H9 (cell line): ENCODE measurements around the gene PPTC7. TPM values are rescaled to one million over a fixed set of nuclear protein-coding genes. Genes with fewer than 3 reads are reported as not detected.

ENCODE experiments used
- DNase-seq: peaks from one replicate; pipeline ENCODE4 v3.0.0-alpha.2; 2017
- H2AFZ ChIP-seq: one replicate; pipeline ENCODE4 v1.6.1; 2013; ENCODE audit warnings: mild to moderate bottlenecking, low read length, control low read depth, moderate library complexity
- H2AK5ac ChIP-seq: 2 replicates; pipeline ENCODE4 v1.6.1; 2013; ENCODE audit warnings: low read length, control low read depth, mixed read lengths; ENCODE audit not compliant: insufficient read length
- H2BK120ac ChIP-seq: one replicate; pipeline ENCODE4 v1.6.1; 2013; ENCODE audit warnings: low read depth, mild to moderate bottlenecking, low read length, control low read depth, inconsistent platforms; ENCODE audit not compliant: poor library complexity, severe bottlenecking
- H2BK12ac ChIP-seq: 2 replicates; pipeline ENCODE4 v1.6.1; 2013; ENCODE audit warnings: low read length, control low read depth, mixed read lengths, low read depth; ENCODE audit not compliant: insufficient read length
- H2BK15ac ChIP-seq: 2 replicates; pipeline ENCODE4 v1.6.1; 2013; ENCODE audit warnings: low read depth, low read length, control low read depth
- H2BK20ac ChIP-seq: one replicate; pipeline ENCODE4 v1.6.1; 2013; ENCODE audit warnings: low read depth, mild to moderate bottlenecking, low read length, control low read depth, inconsistent platforms; ENCODE audit not compliant: poor library complexity, severe bottlenecking
- H2BK5ac ChIP-seq: 2 replicates; pipeline ENCODE4 v1.6.1; 2013; ENCODE audit warnings: low read length, control low read depth, mixed read lengths; ENCODE audit not compliant: insufficient read length
- H3K14ac ChIP-seq: 2 replicates; pipeline ENCODE4 v1.6.1; 2013; ENCODE audit warnings: low read length, control low read depth; ENCODE audit not compliant: insufficient read depth
- H3K18ac ChIP-seq: 2 replicates; pipeline ENCODE4 v1.6.1; 2013; ENCODE audit warnings: low read depth, mild to moderate bottlenecking, mixed read lengths, low read length, control low read depth; ENCODE audit not compliant: insufficient read length
- H3K23ac ChIP-seq: 2 replicates; pipeline ENCODE4 v1.6.1; 2013; ENCODE audit warnings: low read length, control low read depth, mixed read lengths, low read depth; ENCODE audit not compliant: insufficient read length
- H3K23me2 ChIP-seq: 2 replicates; pipeline ENCODE4 v1.6.1; 2013; ENCODE audit warnings: low read depth, mild to moderate bottlenecking, mixed read lengths, low read length, control low read depth; ENCODE audit not compliant: insufficient read length, poor library complexity, severe bottlenecking
- H3K27ac ChIP-seq: 2 replicates; pipeline ENCODE4 v1.5.1; 2013; ENCODE audit warnings: low read length, control low read depth, mixed read lengths, low read depth; ENCODE audit not compliant: insufficient read length
- H3K27me3 ChIP-seq: 2 replicates; pipeline ENCODE4 v1.6.1; 2013; ENCODE audit warnings: low read length, control low read depth, inconsistent platforms; ENCODE audit not compliant: insufficient read depth
- H3K4ac ChIP-seq: 2 replicates; pipeline ENCODE4 v1.6.1; 2013; ENCODE audit warnings: low read depth, mild to moderate bottlenecking, control low read depth, inconsistent platforms, low read length, moderate library complexity
- H3K4me1 ChIP-seq: 2 replicates; pipeline ENCODE4 v1.6.1; 2013; ENCODE audit warnings: low read length, control low read depth, inconsistent platforms; ENCODE audit not compliant: insufficient read depth
- H3K4me2 ChIP-seq: 2 replicates; pipeline ENCODE4 v1.6.1; 2013; ENCODE audit warnings: low read length, control low read depth, mixed read lengths; ENCODE audit not compliant: insufficient read length, insufficient read depth
- H3K56ac ChIP-seq: 2 replicates; pipeline ENCODE4 v1.6.1; 2013; ENCODE audit warnings: low read depth, mild to moderate bottlenecking, mixed read lengths, low read length, control low read depth; ENCODE audit not compliant: insufficient read length
- H3K79me1 ChIP-seq: 2 replicates; pipeline ENCODE4 v1.6.1; 2013; ENCODE audit warnings: low read depth, mild to moderate bottlenecking, moderate library complexity, low read length, control low read depth, inconsistent platforms; ENCODE audit not compliant: insufficient read depth, poor library complexity, severe bottlenecking
- H3K79me2 ChIP-seq: 2 replicates; pipeline ENCODE4 v1.6.1; 2013; ENCODE audit warnings: low read length, control low read depth, inconsistent platforms; ENCODE audit not compliant: insufficient read depth
- H3K9ac ChIP-seq: 2 replicates; pipeline ENCODE4 v1.6.1; 2013; ENCODE audit warnings: low read length, control low read depth, mixed read lengths; ENCODE audit not compliant: insufficient read length; ENCODE audit errors: extremely low read depth
- H3K9me3 ChIP-seq: one replicate; pipeline ENCODE4 v1.6.1; 2013; ENCODE audit warnings: low read depth, low read length, inconsistent platforms; ENCODE audit not compliant: control insufficient read depth
- H3T11ph ChIP-seq: one replicate; pipeline ENCODE4 v1.6.1; 2013; ENCODE audit warnings: mild to moderate bottlenecking, low read length, control low read depth, inconsistent platforms
- H4K20me1 ChIP-seq: one replicate; pipeline ENCODE4 v1.6.1; 2013; ENCODE audit not compliant: control insufficient read depth, insufficient read length, insufficient read depth
- H4K5ac ChIP-seq: 2 replicates; pipeline ENCODE4 v1.6.1; 2013; ENCODE audit warnings: low read depth, mild to moderate bottlenecking, mixed read lengths, low read length, control low read depth; ENCODE audit not compliant: insufficient read length
- H4K8ac ChIP-seq: replicated peaks from 2 replicates; pipeline ENCODE4 v1.6.1; 2013; ENCODE audit warnings: low read length, control low read depth, mixed read lengths, low read depth; ENCODE audit not compliant: insufficient read length
- H4K91ac ChIP-seq: 2 replicates; pipeline ENCODE4 v1.6.1; 2013; ENCODE audit warnings: low read depth, mild to moderate bottlenecking, moderate library complexity, mixed read lengths, low read length, control low read depth; ENCODE audit not compliant: insufficient read length
- H3K27ac Mint-ChIP-seq, 3 experiments: 2 replicates in 2 of 3; 3 replicates in 1 of 3; pipeline ENCODE4 v1.8.0; 2020 to 2021; ENCODE audit warnings: mixed read lengths in 3 of 3, mild to moderate bottlenecking in 1 of 3, moderate library complexity in 1 of 3
- H3K27me3 Mint-ChIP-seq: 2 replicates; pipeline ENCODE4 v1.8.0; 2021; ENCODE audit warnings: low read depth, mild to moderate bottlenecking, moderate library complexity, mixed read lengths
- H3K36me3 Mint-ChIP-seq, 3 experiments: 2 replicates in 2 of 3; 3 replicates in 1 of 3; pipeline ENCODE4 v1.8.0; 2020 to 2021; ENCODE audit warnings: low read depth in 3 of 3, mixed read lengths in 3 of 3; ENCODE audit not compliant: insufficient read depth in 1 of 3
- H3K4me1 Mint-ChIP-seq, 2 experiments: 2 replicates each; pipeline ENCODE4 v1.8.0; 2020; ENCODE audit warnings: mixed read lengths in 2 of 2
- H3K4me3 Mint-ChIP-seq, 2 experiments: 2 replicates in 1 of 2; 3 replicates in 1 of 2; pipeline ENCODE4 v1.8.0; 2020 to 2021; ENCODE audit warnings: mild to moderate bottlenecking in 2 of 2, mixed read lengths in 2 of 2, moderate library complexity in 1 of 2
- H3K9me3 Mint-ChIP-seq, 2 experiments: 2 replicates in 1 of 2; 3 replicates in 1 of 2; pipeline ENCODE4 v1.8.0; 2020; ENCODE audit warnings: mild to moderate bottlenecking in 2 of 2, mixed read lengths in 2 of 2, moderate library complexity in 1 of 2
- CTCF ChIP-seq: fragments of 200-600 bp; sonication (generic); conservative IDR thresholded peaks from 3 replicates; pipeline ENCODE4 v1.8.0; 2021; ENCODE audit warnings: antibody characterized with exemption, mild to moderate bottlenecking
- WGBS: extraction: QIAGEN DNeasy Blood & Tissue Kit; methylation state at CpG from one replicate; pipeline ENCODE4 v1.1.7; 2013; ENCODE audit warnings: missing lambda C conversion rate, low lambda C conversion rate, mixed read lengths; ENCODE audit not compliant: insufficient read length; ENCODE audit errors: extremely low coverage; 5-methylcytosine and 5-hydroxymethylcytosine counted together
- total RNA-seq: library from RNA; stranded (reverse); gene quantifications from 2 replicates; pipeline ENCODE4 v1.2.1, GENCODE V29; 2021

PPTC7 gene
- total RNA-seq, 1 experiment from 2014 or later: 15.8 TPM

DNA sequence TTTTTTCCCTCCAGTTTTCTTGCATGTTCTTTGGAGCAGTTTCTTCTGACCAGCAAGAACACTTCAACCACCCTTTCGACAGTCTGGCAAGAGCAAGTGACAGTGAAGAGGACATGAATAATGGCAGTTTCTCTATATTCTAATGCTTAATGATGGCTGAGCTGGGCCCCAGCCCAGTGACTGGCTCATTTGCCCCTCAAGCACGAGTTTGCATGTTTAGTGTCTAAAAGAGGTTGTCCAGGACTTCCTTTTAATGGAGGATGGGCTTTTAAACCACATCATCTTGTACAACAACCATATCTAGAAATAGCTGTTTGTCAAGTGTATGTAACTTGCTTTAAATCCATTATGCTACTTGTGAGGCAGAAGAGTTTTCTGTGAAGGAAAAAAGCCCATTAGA is 52.6 kb downstream of the PPTC7 start:
- Histone ChIP-seq H2BK12ac (no peak overlapping the region), H4K91ac (no peak overlapping the region), H2BK5ac (no peak overlapping the region), H3K23me2 (no peaks in the 10 kb centered on the region), H3K9ac (no peak overlapping the region), H4K5ac (no peak overlapping the region), H3K4me1 (no peaks in the 10 kb centered on the region; the same call in 1 of the 2 replicates), H3K56ac (no peak overlapping the region), H3K4me2 (no peak overlapping the region), H3K18ac (no peak overlapping the region), H3K23ac (no peak overlapping the region), H3K14ac (no peak overlapping the region), H3K79me2 (no peaks in the 10 kb centered on the region), H2BK120ac (no peak overlapping the region), H2BK15ac (no peak overlapping the region), H3K4ac (no peak overlapping the region), H4K20me1 (no peaks in the 10 kb centered on the region), H2AK5ac (no peak overlapping the region), H3K27ac (no peak overlapping the region), H3K27me3 (no peaks in the 10 kb centered on the region), H2AFZ (no peak overlapping the region), H3K9me3 (no peaks in the 10 kb centered on the region), H4K8ac (no peak overlapping the region), H2BK20ac (no peak overlapping the region), H3T11ph (no peak overlapping the region), H3K79me1 (no peaks in the 10 kb centered on the region)
- no CpG with 5 or more reads among the region's 2 CpGs for WGBS
- Mint-ChIP-seq H3K4me1 (peaks cover 12 to 16% of the 10 kb centered on the region in 2 experiments), H3K9me3 (no peaks in the 10 kb centered on the region), H3K4me3 (no peak overlapping the region), H3K27me3 (peaks cover 3% of the 10 kb centered on the region; the same call in 1 of the 2 replicates), H3K36me3 (peaks cover 0 to 5% (median 0%) of the 10 kb centered on the region in 3 experiments; a peak in 3 of 7 replicates), H3K27ac (no peak overlapping the region)
- no peak for DNase-seq
- TF ChIP-seq CTCF: no peak
